Gastrocnemius medialis (tissue), 4 donors: ENCODE results near the gene TPGS2. TPM values are rescaled to one million over a fixed set of nuclear protein-coding genes. Genes with fewer than 3 reads are reported as not detected.
"Not testable (repeated sequence)": the region's sequence is repeated elsewhere in the genome, so short reads cannot be mapped to it uniquely, and the experiment has no call there.

ENCODE experiments used
- ATAC-seq, 2 donors: fragments of 150-250 bp; one replicate each; pipeline ENCODE4 v1.9.1; 2016
- DNase-seq, 2 donors: peaks; one replicate each; pipeline ENCODE4 v3.0.0-alpha.2; 2019
- H3K27ac ChIP-seq, 4 donors: fragments of 200-600 bp; sonication (generic); 1 replicate in 1 of 4; 2 replicates in 3 of 4; pipeline ENCODE4 v1.5.1; 2016 to 2018; ENCODE audit warnings: mild to moderate bottlenecking in 2 of 4, moderate library complexity in 1 of 4
- H3K27me3 ChIP-seq, 3 donors: fragments of 200-600 bp; sonication (generic) in 2 of 3; 1 replicate in 1 of 3; 2 replicates in 2 of 3; pipeline versions ENCODE4 v1.5.1 to v1.6.0; 2016 to 2019; ENCODE audit warnings: mild to moderate bottlenecking in 1 of 3, moderate library complexity in 1 of 3
- H3K36me3 ChIP-seq, 2 donors: fragments of 200-600 bp; sonication (generic) in 1 of 2; one replicate each; pipeline ENCODE4 v1.5.1; 2017 to 2018
- H3K4me1 ChIP-seq, 2 donors: fragments of 200-600 bp; sonication (generic) in 1 of 2; one replicate each; pipeline ENCODE4 v1.5.1; 2016 to 2017; ENCODE audit warnings: mild to moderate bottlenecking in 2 of 2
- H3K4me3 ChIP-seq, 4 donors: fragments of 200-600 bp; sonication (generic) in 3 of 4; 1 replicate in 1 of 4; 2 replicates in 3 of 4; pipeline ENCODE4 v1.5.1; 2016 to 2019; ENCODE audit warnings: mild to moderate bottlenecking in 2 of 4
- H3K9me3 ChIP-seq, 3 donors: fragments of 200-600 bp; sonication (generic) in 2 of 3; 1 replicate in 1 of 3; 2 replicates in 2 of 3; pipeline ENCODE4 v1.5.1; 2016 to 2019
- CTCF ChIP-seq, 5 experiments: fragments of 450-650 bp in 3 of 5; fragments of 200-600 bp in 2 of 5; sonication (generic) in 2 of 5; IDR thresholded peaks in 4 of 5; conservative IDR thresholded peaks in 1 of 5; 1 replicate in 4 of 5; 2 replicates in 1 of 5; pipeline ENCODE4 v1.5.1; 2016 to 2019; ENCODE audit warnings: antibody characterized with exemption in 5 of 5, mild to moderate bottlenecking in 3 of 5, moderate library complexity in 3 of 5
- POLR2A ChIP-seq, 2 donors: fragments of 450-650 bp; IDR thresholded peaks; one replicate each; pipeline ENCODE4 v1.6.1; 2017; ENCODE audit warnings: antibody characterized with exemption in 2 of 2, mild to moderate bottlenecking in 2 of 2, moderate library complexity in 2 of 2
- in situ Hi-C, 4 donors: fragments of 200-750 bp; cut with MboI; loops; one replicate each; pipeline versions ENCODE4 v1.15.0 to v1.8.0; 2017; ENCODE audit warnings: low sequenced_read_pairs in 4 of 4
- intact Hi-C: fragments of 100-400 bp; cut with DNase I; formaldehyde crosslinking; loops from one replicate; pipeline ENCODE4 v1.15.1; 2023; ENCODE audit warnings: low total_unique reads
- total RNA-seq, 4 donors: library from RNA; depleted of rRNA; stranded (reverse); fragments of >200 nt; gene quantifications; one replicate each; pipeline versions ENCODE4 v1.1.0 to v1.2.3, GENCODE V29; 2016

Gene TPGS2
- total RNA-seq: 10 to 100 TPM; 20.7 to 36.5 (median 28.2) TPM

- no peaks in the 10 kb centered on the region for H3K27me3 ChIP-seq
- in situ Hi-C loops (no loop called here), intact Hi-C loops (loop anchor here (2.0 kb wide), 1 partner anchor 130 kb away; no protein-coding TSS in a partner anchor)
- peaks cover 14 to 18% of the 10 kb centered on the region in 2 donors for H3K4me1 ChIP-seq
- ATAC-seq: peak; percentile 89 to 92
- H3K36me3 ChIP-seq: no peaks in the 10 kb centered on the region
- peak within 1 kb of the TSS; percentile 80 to 84 (median 82) for H3K27ac ChIP-seq
- no peaks in the 10 kb centered on the region for H3K9me3 ChIP-seq
- DNase-seq: peak; percentile 66 to 71
- H3K4me3 ChIP-seq: peak within 1 kb of the TSS; percentile 82 to 98 (median 91)
- TF ChIP-seq POLR2A (IDR thresholded peaks at IDR 0.05) (peak; percentile 33 to 43), CTCF (IDR thresholded peaks at IDR 0.05 in 4 of 5, conservative IDR thresholded peaks at IDR 0.05 in 1 of 5) (peak in 2 of 5 experiments; percentile 30 to 36)
Observed at GRCh38 chr18:36828630-36829361, at the start of gene TPGS2, which contains the start of gene KIAA1328. Gene TPGS2 (minus strand): TSS chr18:36829002. CDS start chr18:36828767, 235 bp downstream. Gene KIAA1328 (plus strand): TSS chr18:36829127. CDS start chr18:36829139, 12 bp downstream.

DNA sequence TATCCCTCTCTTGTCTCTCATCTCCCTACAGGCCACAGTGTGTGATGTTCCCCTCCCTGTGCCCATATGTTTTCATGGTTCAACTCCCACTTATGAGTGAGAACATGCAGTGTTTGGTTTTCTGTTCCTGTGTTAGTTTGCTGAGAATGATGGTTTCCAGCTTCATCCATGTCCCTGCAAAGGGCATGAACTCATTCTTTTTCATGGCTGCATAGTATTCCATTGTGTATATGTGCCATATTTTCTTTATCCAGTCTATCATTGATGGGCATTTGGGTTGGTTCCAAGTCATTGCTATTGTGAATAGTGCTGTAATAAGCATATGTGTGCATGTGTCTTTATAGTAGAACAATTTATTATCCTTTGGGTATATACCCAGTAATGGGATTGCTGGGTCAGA is 45.0 kb upstream of the TPGS2 start:
- intact Hi-C loops: loop anchor here (10.0 kb wide), 1 partner anchor 61 kb away; no protein-coding TSS in a partner anchor
- H3K36me3 ChIP-seq, in situ Hi-C loops, H3K27me3 ChIP-seq, H3K27ac ChIP-seq, H3K4me1 ChIP-seq, H3K9me3 ChIP-seq, ATAC-seq, H3K4me3 ChIP-seq, DNase-seq: not testable (repeated sequence)

GRCh38 chr18:36872329-36872728 is 43.5 kb upstream of the TPGS2 start:
- TF ChIP-seq POLR2A (IDR thresholded peaks at IDR 0.05) (no peak), CTCF (IDR thresholded peaks at IDR 0.05 in 4 of 5, conservative IDR thresholded peaks at IDR 0.05 in 1 of 5) (no peak)

GRCh38 chr18:36871801-36872200 is 43.0 kb upstream of the TPGS2 start:
- ATAC-seq (no peak), DNase-seq (no peak)
- no peaks in the 10 kb centered on the region for H3K36me3 ChIP-seq
- H3K27ac ChIP-seq: no peak overlapping the region
- H3K9me3 ChIP-seq: peaks cover 0 to 6% (median 0%) of the 10 kb centered on the region in 3 donors
- H3K27me3 ChIP-seq: no peaks in the 10 kb centered on the region
- in situ Hi-C loops (no loop called here), intact Hi-C loops (loop anchor here (10.0 kb wide), 1 partner anchor 63 kb away; no protein-coding TSS in a partner anchor)
- no peaks in the 10 kb centered on the region for H3K4me1 ChIP-seq
- no peak overlapping the region for H3K4me3 ChIP-seq
- no peak for TF ChIP-seq CTCF (IDR thresholded peaks at IDR 0.05 in 4 of 5, conservative IDR thresholded peaks at IDR 0.05 in 1 of 5)
- no peak for TF ChIP-seq POLR2A (IDR thresholded peaks at IDR 0.05)

More at GRCh38 chr18:36872329-36872728, 43.5 kb upstream of the TPGS2 start:
- ATAC-seq (no peak), DNase-seq (no peak)
- Histone ChIP-seq H3K36me3 (no peaks in the 10 kb centered on the region), H3K27ac (no peak overlapping the region), H3K27me3 (no peaks in the 10 kb centered on the region), H3K4me3 (no peak overlapping the region), H3K4me1 (no peaks in the 10 kb centered on the region), H3K9me3 (peaks cover 0 to 6% (median 0%) of the 10 kb centered on the region in 3 donors)
- intact Hi-C loops (loop anchor here (10.0 kb wide), 1 partner anchor 62 kb away; no protein-coding TSS in a partner anchor), in situ Hi-C loops (no loop called here)

DNA sequence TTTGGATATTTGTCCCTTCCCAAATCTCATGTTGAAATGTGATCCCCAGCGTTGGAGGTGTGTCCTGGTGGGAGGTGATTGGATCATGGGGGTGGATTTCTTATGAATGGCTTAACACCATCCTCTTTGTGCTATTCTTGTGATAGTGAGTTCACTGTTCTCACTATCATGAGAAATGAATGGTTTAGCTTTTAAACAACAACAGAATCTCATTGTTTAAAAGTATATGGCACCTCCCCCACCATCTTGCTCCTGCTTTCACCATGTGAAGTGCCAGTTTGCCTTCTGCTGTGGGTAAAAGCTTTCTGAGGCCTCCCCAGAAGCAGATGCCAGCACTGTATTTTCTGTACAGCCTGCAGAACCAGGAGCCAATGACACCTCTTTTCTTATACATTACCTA is 38.3 kb upstream of the TPGS2 start:
- ATAC-seq: no peak
- no peak for DNase-seq
- H3K4me3 ChIP-seq: no peak overlapping the region
- TF ChIP-seq CTCF (IDR thresholded peaks at IDR 0.05 in 4 of 5, conservative IDR thresholded peaks at IDR 0.05 in 1 of 5) (no peak), POLR2A (IDR thresholded peaks at IDR 0.05) (no peak)
- no peak overlapping the region for H3K27ac ChIP-seq
- intact Hi-C loops: no loop called here
- in situ Hi-C loops: no loop called here
- H3K36me3 ChIP-seq: no peaks in the 10 kb centered on the region
- no peaks in the 10 kb centered on the region for H3K9me3 ChIP-seq
- no peaks in the 10 kb centered on the region for H3K27me3 ChIP-seq
- H3K4me1 ChIP-seq: no peaks in the 10 kb centered on the region
